ENCODE measurements around the gene GPR160.

The GPR160 gene

DNA sequence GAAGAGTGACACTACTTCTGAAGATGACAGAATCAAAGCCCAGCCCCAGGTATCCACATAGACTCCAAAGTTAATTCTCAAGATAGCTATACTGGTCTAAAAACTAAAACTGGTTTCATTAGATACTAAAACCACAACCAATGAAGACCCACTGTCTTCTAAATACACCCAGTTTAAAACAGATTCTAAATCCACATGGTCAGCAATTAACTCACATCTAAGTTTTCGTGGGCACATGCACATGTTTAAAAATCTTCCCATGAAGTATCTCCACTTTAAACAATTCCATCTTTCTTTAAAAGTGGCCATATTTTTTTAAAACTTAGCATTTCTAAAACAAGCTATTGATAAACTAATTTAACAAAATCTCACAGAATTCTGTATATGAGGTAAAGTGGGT is 63.1 kb downstream of the GPR160 start:
- TF ChIP-seq, protein P1, sequence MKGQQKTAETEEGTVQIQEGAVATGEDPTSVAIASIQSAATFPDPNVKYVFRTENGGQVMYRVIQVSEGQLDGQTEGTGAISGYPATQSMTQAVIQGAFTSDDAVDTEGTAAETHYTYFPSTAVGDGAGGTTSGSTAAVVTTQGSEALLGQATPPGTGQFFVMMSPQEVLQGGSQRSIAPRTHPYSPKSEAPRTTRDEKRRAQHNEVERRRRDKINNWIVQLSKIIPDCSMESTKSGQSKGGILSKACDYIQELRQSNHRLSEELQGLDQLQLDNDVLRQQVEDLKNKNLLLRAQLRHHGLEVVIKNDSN (IDR thresholded peaks at IDR 0.05): no peak
- TF ChIP-seq CREB1 (IDR thresholded peaks at IDR 0.05; ENCODE audit: low read depth) (no peak), CEBPB (IDR thresholded peaks at IDR 0.05) (no peak), EGR1 (IDR thresholded peaks at IDR 0.05) (no peak)

DNA sequence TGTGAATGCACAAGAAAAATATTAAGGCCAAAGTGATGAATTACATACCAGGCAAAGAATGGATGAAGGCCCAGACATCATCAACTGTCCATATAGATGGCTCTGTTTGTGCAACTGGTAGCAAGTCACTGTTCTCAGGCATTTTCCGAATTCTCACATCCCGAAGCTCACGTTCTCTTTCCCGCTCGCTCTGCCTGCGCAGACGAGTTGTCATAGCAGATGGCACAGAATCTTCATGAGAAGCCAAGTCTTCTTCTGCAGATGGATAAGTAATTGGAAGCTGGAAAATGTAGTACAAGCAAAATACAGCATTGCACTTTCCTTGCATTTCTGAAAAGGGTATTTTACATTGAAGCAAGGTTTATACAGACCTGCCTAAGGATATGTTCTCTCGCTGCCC is 64.6 kb downstream of the GPR160 start:
- TF ChIP-seq TCF12 (IDR thresholded peaks at IDR 0.05; ENCODE audit: low read depth) (no peak), NFIC (IDR thresholded peaks at IDR 0.05) (no peak), YY1 (IDR thresholded peaks at IDR 0.05; ENCODE audit: low read depth) (no peak), EGR1 (IDR thresholded peaks at IDR 0.05) (no peak), CEBPB (IDR thresholded peaks at IDR 0.05) (no peak), ZBTB7A (IDR thresholded peaks at IDR 0.05; ENCODE audit: low read depth) (no peak), REST (IDR thresholded peaks at IDR 0.05; ENCODE audit: low read depth) (no peak), TAF1 (IDR thresholded peaks at IDR 0.05; ENCODE audit: low read depth) (no peak)
- TF ChIP-seq, protein P1 (IDR thresholded peaks at IDR 0.05): no peak
- TF ChIP-seq, protein P2, sequence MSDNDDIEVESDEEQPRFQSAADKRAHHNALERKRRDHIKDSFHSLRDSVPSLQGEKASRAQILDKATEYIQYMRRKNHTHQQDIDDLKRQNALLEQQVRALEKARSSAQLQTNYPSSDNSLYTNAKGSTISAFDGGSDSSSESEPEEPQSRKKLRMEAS (IDR thresholded peaks at IDR 0.05): no peak

DNA sequence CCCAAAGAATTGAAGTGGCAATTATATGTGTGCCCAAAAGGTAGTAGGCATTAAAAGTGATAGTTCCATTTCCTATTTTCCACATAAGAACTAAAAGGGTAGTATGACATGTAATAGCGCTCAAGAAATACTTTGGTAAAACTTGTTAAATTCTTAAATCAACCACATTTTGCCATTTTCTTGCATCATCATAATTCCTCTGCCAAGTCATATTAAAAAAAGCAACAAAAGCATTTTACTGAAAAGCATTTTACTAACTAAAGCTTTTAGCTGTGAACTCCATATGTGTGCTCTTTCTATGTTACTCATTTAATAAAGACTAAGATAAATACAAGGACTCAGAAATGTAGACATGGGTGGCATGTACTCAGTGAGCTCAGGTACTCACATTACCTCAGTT is 70.1 kb downstream of the GPR160 start:
- no peak for TF ChIP-seq FOXM1 (IDR thresholded peaks at IDR 0.05; ENCODE audit: borderline replicate concordance, low read depth)
- TF ChIP-seq REST (IDR thresholded peaks at IDR 0.05; ENCODE audit: low read depth): no peak
- TF ChIP-seq ZBTB7A (IDR thresholded peaks at IDR 0.05; ENCODE audit: low read depth): no peak
- no peak for TF ChIP-seq TEAD4 (IDR thresholded peaks at IDR 0.05)
- no peak for TF ChIP-seq TAF1 (IDR thresholded peaks at IDR 0.05; ENCODE audit: low read depth)
- TF ChIP-seq, protein P2 (IDR thresholded peaks at IDR 0.05): no peak
- TF ChIP-seq EP300 (IDR thresholded peaks at IDR 0.05; ENCODE audit: borderline replicate concordance): no peak
- TF ChIP-seq TCF12 (IDR thresholded peaks at IDR 0.05; ENCODE audit: low read depth): no peak
- TF ChIP-seq RAD21 (IDR thresholded peaks at IDR 0.05; ENCODE audit: low read depth): no peak
- TF ChIP-seq CREB1 (IDR thresholded peaks at IDR 0.05; ENCODE audit: low read depth): no peak
- TF ChIP-seq EGR1 (IDR thresholded peaks at IDR 0.05): no peak
- TF ChIP-seq YY1 (IDR thresholded peaks at IDR 0.05; ENCODE audit: low read depth): no peak
- TF ChIP-seq, protein P1 (IDR thresholded peaks at IDR 0.05): no peak
- TF ChIP-seq CEBPB (IDR thresholded peaks at IDR 0.05): no peak
- TF ChIP-seq NFIC (IDR thresholded peaks at IDR 0.05): no peak

DNA sequence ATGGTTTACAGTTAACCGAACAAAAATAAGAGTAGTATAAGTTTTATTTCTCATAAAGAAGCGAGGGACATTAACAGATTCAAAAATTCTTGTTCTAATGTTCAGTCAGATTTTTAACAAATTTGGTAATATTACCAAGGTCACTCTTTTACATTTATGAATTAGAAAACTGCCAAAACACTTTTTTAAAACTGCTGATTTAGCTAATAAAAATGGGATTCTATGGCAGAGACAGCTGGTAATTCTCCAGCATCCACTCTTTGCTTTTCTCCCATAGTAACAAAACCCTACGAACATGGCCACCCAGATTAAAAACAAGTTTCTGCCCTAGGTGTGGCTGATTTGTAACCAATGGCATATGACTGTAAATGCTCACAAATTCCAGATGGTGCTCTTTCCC is 71.2 kb downstream of the GPR160 start:
- TF ChIP-seq TAF1 (IDR thresholded peaks at IDR 0.05; ENCODE audit: low read depth) (no peak), NFIC (IDR thresholded peaks at IDR 0.05) (no peak), REST (IDR thresholded peaks at IDR 0.05; ENCODE audit: low read depth) (no peak), TEAD4 (IDR thresholded peaks at IDR 0.05) (no peak), TCF12 (IDR thresholded peaks at IDR 0.05; ENCODE audit: low read depth) (no peak), EP300 (IDR thresholded peaks at IDR 0.05; ENCODE audit: borderline replicate concordance) (no peak), EGR1 (IDR thresholded peaks at IDR 0.05) (no peak), YY1 (IDR thresholded peaks at IDR 0.05; ENCODE audit: low read depth) (no peak), CREB1 (IDR thresholded peaks at IDR 0.05; ENCODE audit: low read depth) (no peak), ZBTB7A (IDR thresholded peaks at IDR 0.05; ENCODE audit: low read depth) (no peak), FOXM1 (IDR thresholded peaks at IDR 0.05; ENCODE audit: borderline replicate concordance, low read depth) (no peak), RAD21 (IDR thresholded peaks at IDR 0.05; ENCODE audit: low read depth) (no peak), CEBPB (IDR thresholded peaks at IDR 0.05) (no peak)
- TF ChIP-seq, protein P1 (IDR thresholded peaks at IDR 0.05): no peak
- TF ChIP-seq, protein P2 (IDR thresholded peaks at IDR 0.05): no peak
